ENCODE data around the gene FARP1. TPM values are rescaled to one million over a fixed set of nuclear protein-coding genes. Genes with fewer than 3 reads are reported as not detected.

Gene FARP1
- total RNA-seq, 1 experiment from 2014 or later: 96.6 TPM

DNA sequence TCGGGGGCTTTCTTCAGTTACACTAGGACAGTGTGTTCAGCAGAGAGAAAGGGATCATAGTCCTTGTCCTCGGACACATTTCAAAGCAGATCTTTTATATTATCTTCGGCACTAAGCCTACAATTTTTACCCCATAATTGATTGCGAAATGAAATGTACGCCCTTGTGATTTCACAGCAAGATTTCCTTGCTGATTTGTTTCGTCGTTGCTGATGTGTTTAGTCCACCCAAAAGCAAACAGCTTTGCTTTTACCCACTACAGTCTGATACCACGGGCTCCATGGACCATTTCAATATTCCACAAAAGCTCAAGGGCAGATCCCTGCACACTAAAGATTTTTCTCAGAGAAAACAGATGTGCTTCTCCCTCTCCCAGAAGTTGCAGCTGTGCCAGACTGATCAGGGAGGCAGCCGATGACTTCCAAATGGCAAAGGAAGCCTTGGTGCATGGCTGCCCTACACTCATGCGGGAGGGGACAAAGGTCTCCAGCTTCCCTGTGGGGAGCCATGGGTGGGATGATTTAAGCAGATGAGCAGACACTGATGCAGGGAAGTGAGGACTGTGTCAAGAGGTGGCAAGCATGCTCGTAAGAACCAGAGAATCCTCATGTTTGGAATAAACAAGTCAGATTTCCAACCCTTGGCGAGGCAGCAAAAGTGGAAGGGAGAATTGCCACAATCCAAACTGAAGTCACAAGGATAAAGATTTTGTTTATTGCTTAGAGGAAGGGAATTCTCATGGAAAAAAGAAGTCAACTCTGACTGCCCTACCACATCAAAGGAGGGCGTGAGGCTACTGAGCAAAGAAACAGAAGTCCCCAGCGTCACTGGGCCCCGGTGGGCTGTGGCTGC is 353.0 kb downstream of the FARP1 start (continued):
- TF ChIP-seq ZNF281 (CRISPR knock-in tag; IDR thresholded peaks at IDR 0.05): no peak
- TF ChIP-seq, protein P1, sequence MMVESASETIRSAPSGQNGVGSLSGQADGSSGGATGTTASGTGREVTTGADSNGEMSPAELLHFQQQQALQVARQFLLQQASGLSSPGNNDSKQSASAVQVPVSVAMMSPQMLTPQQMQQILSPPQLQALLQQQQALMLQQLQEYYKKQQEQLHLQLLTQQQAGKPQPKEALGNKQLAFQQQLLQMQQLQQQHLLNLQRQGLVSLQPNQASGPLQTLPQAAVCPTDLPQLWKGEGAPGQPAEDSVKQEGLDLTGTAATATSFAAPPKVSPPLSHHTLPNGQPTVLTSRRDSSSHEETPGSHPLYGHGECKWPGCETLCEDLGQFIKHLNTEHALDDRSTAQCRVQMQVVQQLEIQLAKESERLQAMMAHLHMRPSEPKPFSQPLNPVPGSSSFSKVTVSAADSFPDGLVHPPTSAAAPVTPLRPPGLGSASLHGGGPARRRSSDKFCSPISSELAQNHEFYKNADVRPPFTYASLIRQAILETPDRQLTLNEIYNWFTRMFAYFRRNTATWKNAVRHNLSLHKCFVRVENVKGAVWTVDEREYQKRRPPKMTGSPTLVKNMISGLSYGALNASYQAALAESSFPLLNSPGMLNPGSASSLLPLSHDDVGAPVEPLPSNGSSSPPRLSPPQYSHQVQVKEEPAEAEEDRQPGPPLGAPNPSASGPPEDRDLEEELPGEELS (CRISPR knock-in tag; IDR thresholded peaks at IDR 0.05): no peak
- no peak for TF ChIP-seq ESRRA (CRISPR knock-in tag; IDR thresholded peaks at IDR 0.05; ENCODE audit: borderline replicate concordance)
- no peak for TF ChIP-seq ZNF138 (CRISPR knock-in tag; conservative IDR thresholded peaks at IDR 0.05)
- no peak for TF ChIP-seq NR1H2 (CRISPR knock-in tag; IDR thresholded peaks at IDR 0.05)
- TF ChIP-seq, protein P2, sequence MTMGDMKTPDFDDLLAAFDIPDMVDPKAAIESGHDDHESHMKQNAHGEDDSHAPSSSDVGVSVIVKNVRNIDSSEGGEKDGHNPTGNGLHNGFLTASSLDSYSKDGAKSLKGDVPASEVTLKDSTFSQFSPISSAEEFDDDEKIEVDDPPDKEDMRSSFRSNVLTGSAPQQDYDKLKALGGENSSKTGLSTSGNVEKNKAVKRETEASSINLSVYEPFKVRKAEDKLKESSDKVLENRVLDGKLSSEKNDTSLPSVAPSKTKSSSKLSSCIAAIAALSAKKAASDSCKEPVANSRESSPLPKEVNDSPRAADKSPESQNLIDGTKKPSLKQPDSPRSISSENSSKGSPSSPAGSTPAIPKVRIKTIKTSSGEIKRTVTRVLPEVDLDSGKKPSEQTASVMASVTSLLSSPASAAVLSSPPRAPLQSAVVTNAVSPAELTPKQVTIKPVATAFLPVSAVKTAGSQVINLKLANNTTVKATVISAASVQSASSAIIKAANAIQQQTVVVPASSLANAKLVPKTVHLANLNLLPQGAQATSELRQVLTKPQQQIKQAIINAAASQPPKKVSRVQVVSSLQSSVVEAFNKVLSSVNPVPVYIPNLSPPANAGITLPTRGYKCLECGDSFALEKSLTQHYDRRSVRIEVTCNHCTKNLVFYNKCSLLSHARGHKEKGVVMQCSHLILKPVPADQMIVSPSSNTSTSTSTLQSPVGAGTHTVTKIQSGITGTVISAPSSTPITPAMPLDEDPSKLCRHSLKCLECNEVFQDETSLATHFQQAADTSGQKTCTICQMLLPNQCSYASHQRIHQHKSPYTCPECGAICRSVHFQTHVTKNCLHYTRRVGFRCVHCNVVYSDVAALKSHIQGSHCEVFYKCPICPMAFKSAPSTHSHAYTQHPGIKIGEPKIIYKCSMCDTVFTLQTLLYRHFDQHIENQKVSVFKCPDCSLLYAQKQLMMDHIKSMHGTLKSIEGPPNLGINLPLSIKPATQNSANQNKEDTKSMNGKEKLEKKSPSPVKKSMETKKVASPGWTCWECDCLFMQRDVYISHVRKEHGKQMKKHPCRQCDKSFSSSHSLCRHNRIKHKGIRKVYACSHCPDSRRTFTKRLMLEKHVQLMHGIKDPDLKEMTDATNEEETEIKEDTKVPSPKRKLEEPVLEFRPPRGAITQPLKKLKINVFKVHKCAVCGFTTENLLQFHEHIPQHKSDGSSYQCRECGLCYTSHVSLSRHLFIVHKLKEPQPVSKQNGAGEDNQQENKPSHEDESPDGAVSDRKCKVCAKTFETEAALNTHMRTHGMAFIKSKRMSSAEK (CRISPR knock-in tag; IDR thresholded peaks at IDR 0.05; ENCODE audit: borderline replicate concordance): no peak
- TF ChIP-seq ZNF232 (CRISPR knock-in tag; IDR thresholded peaks at IDR 0.05): no peak
- TF ChIP-seq E2F5 (CRISPR knock-in tag; IDR thresholded peaks at IDR 0.05): no peak
- TF ChIP-seq PRRX2 (CRISPR knock-in tag; IDR thresholded peaks at IDR 0.05): no peak

GRCh38 chr13:98496479-98496791 is 353.5 kb downstream of the FARP1 start:
- Mint-ChIP-seq H3K9me3 (no peaks in the 10 kb centered on the region), H3K27me3 (ENCODE audit: low read depth) (no peaks in the 10 kb centered on the region), H3K4me1 (peaks cover 68% of the 10 kb centered on the region), H3K4me3 (no peak overlapping the region), H3K27ac (peak overlapping the region; percentile 69), H3K36me3 (peaks cover 11% of the 10 kb centered on the region)
- ChIA-PET POLR2A (interaction anchor here (1.1 kb wide), 1 partner anchor 12 kb away, joined by 3 read pairs; no protein-coding TSS in a partner anchor), CTCF (interaction anchor here (1.4 to 1.5 kb wide), 2 partner anchors 12 to 48 kb away, joined by 3 to 5 read pairs; no protein-coding TSS in a partner anchor)
- TF ChIP-seq ZNF671 (CRISPR knock-in tag; IDR thresholded peaks at IDR 0.05): no peak
- TF ChIP-seq, protein P3, sequence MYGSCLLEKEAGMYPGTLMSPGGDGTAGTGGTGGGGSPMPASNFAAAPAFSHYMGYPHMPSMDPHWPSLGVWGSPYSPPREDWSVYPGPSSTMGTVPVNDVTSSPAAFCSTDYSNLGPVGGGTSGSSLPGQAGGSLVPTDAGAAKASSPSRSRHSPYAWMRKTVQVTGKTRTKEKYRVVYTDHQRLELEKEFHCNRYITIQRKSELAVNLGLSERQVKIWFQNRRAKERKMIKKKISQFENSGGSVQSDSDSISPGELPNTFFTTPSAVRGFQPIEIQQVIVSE (CRISPR knock-in tag; IDR thresholded peaks at IDR 0.05; ENCODE audit: borderline replicate concordance): no peak
- TF ChIP-seq ZSCAN18 (CRISPR knock-in tag; IDR thresholded peaks at IDR 0.05): no peak
- no peak for ATAC-seq
- no peak for DNase-seq (ENCODE audit: low spot score)

All from WTC11 (cell line).